Right lobe of liver (tissue), 4 donors: ENCODE measurements around the gene CDH4.

Experiments used
- POLR2A ChIP-seq: fragments of 450-650 bp; IDR thresholded peaks from one replicate; pipeline ENCODE4 v1.6.1; 2017; ENCODE audit warnings: antibody characterized with exemption, mild to moderate bottlenecking
- TF ChIP-seq, protein P1 (sequence below), 4 donors: fragments of 200-600 bp in 3 of 4; fragments of 450-650 bp in 1 of 4; IDR thresholded peaks; one replicate each; pipeline versions ENCODE4 v1.5.1 to v1.8.0; 2016 to 2022; ENCODE audit warnings: antibody characterized with exemption in 4 of 4, mild to moderate bottlenecking in 2 of 4
- donor health status: DM: no; HTN: no; CAD: no.
- donor health status: DM: no; HTN: no; CAD: no.
- donor health status: DM: no; HTN: yes; CAD: no.

GRCh38 chr20:61953037-61954021 lies 701.3 kb downstream of the CDH4 start:
- TF ChIP-seq POLR2A, result no peak
- TF ChIP-seq, protein P1, sequence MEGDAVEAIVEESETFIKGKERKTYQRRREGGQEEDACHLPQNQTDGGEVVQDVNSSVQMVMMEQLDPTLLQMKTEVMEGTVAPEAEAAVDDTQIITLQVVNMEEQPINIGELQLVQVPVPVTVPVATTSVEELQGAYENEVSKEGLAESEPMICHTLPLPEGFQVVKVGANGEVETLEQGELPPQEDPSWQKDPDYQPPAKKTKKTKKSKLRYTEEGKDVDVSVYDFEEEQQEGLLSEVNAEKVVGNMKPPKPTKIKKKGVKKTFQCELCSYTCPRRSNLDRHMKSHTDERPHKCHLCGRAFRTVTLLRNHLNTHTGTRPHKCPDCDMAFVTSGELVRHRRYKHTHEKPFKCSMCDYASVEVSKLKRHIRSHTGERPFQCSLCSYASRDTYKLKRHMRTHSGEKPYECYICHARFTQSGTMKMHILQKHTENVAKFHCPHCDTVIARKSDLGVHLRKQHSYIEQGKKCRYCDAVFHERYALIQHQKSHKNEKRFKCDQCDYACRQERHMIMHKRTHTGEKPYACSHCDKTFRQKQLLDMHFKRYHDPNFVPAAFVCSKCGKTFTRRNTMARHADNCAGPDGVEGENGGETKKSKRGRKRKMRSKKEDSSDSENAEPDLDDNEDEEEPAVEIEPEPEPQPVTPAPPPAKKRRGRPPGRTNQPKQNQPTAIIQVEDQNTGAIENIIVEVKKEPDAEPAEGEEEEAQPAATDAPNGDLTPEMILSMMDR (IDR thresholded peaks at IDR 0.05), result no peak
